NB4 (cell line): ENCODE data around the gene ZBTB9.

Experiments used
- DNase-seq: peaks from one replicate; pipeline ENCODE4 v3.0.0; 2010; ENCODE audit warnings: low read depth
- H3K4me3 ChIP-seq: one replicate; pipeline ENCODE4 v1.5.1; 2011; ENCODE audit warnings: mild to moderate bottlenecking, low read depth, low read length, moderate library complexity
- CTCF ChIP-seq: IDR thresholded peaks from one replicate; pipeline ENCODE4 v1.5.1; 2012; ENCODE audit warnings: low read depth, low read length
- MAX ChIP-seq: IDR thresholded peaks from 2 replicates; pipeline ENCODE4 v1.6.1; 2011; ENCODE audit warnings: low read depth, low read length
- MYC ChIP-seq: IDR thresholded peaks from 2 replicates; pipeline ENCODE4 v1.6.1; 2011; ENCODE audit warnings: low read depth, low read length
- POLR2A ChIP-seq: IDR thresholded peaks from 2 replicates; pipeline ENCODE4 v1.6.1; 2011; ENCODE audit warnings: mild to moderate bottlenecking; ENCODE audit not compliant: insufficient read length; ENCODE audit errors: extremely low read depth

Gene ZBTB9

GRCh38 chr6:33418690-33419291, 35.6 kb upstream of the ZBTB9 start:
- TF ChIP-seq CTCF (no peak), POLR2A (no peak), MYC (no peak), MAX (no peak)
- H3K4me3 ChIP-seq: peak overlapping the region; percentile 55
- DNase-seq: peak; percentile 26

GRCh38 chr6:33419580-33420490, 34.5 kb upstream of the ZBTB9 start, which contains the start of gene SYNGAP1:
Gene SYNGAP1 (plus strand): TSS chr6:33420065. CDS start chr6:33420265, 200 bp downstream.
- no peak within 1 kb of the TSS for H3K4me3 ChIP-seq
- no peak for DNase-seq
- no peak for TF ChIP-seq MYC
- no peak for TF ChIP-seq MAX
- TF ChIP-seq CTCF: no peak
- no peak for TF ChIP-seq POLR2A

GRCh38 chr6:33420491-33421343, 33.7 kb upstream of the ZBTB9 start:
- peak; percentile 31 for DNase-seq
- TF ChIP-seq POLR2A (no peak), MAX (no peak), MYC (no peak), CTCF (no peak)
- H3K4me3 ChIP-seq: no peak overlapping the region

- TF ChIP-seq POLR2A: no peak
- TF ChIP-seq CTCF: no peak
- TF ChIP-seq MYC: no peak
- no peak for TF ChIP-seq MAX
- DNase-seq: no peak
- no peak overlapping the region for H3K4me3 ChIP-seq
These were observed 33.1 kb upstream of the ZBTB9 start for GRCh38 chr6:33421344-33421643.

DNA sequence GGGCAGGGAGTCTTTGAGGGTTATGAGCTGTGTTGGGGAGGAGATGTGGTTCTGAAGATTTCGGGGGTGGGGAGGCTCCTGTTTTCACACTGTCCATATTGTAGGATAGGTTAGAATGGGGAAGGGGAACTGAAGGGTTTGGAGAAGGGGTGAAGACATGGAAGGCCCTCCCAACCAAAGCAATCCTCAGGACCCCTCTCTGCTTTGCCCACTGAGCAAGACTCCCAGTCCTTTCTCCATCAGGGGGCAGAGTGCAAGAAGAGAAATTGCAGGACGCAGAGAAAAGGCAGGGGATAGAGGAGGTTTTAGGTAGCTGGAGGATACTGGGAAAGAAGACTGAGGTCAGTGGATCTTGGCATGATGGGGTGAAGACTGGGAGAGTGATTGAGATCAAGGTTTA, 30.6 kb upstream of the ZBTB9 start:
- no peak for DNase-seq
- no peak for TF ChIP-seq MAX
- TF ChIP-seq MYC: no peak
- no peak for TF ChIP-seq CTCF
- TF ChIP-seq POLR2A: no peak
- H3K4me3 ChIP-seq: no peak overlapping the region
